HG02973 (cell line): Measurements from ENCODE around the gene AFF4.
"Not testable (repeated sequence)": the region's sequence is repeated elsewhere in the genome, so short reads cannot be mapped to it uniquely, and the experiment has no call there.

Experiments
- ATAC-seq: cut with Tn5 transposase; IDR thresholded peaks from one replicate; pipeline ENCODE4 v1.9.1; 2021; ENCODE audit warnings: moderate library complexity; ENCODE audit not compliant: unreplicated experiment

The AFF4 gene

GRCh38 chr5:132953710-132954109, 9.7 kb downstream of the AFF4 start:
- ATAC-seq = no peak

DNA sequence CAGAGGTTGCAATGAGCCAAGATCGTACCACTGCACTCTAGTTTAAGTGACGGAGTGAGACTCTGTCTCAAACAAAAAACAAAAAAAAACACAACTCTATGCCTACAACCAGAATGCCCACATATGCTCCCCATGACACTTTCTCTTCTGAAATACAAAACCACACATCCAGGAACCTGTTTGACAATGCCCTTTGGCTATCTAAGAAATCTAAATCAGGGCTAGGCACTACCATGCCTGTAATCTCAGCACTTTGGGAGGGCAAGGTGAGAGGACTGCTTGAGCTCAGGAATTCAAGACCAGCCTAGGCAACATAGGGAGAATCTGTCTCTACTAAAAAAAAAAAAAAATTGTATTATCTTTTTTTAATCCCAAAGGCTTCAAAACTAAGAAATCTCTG, 10.6 kb downstream of the AFF4 start:
- no peak for ATAC-seq

GRCh38 chr5:132951897-132952296, 11.5 kb downstream of the AFF4 start:
- ATAC-seq = no peak

DNA sequence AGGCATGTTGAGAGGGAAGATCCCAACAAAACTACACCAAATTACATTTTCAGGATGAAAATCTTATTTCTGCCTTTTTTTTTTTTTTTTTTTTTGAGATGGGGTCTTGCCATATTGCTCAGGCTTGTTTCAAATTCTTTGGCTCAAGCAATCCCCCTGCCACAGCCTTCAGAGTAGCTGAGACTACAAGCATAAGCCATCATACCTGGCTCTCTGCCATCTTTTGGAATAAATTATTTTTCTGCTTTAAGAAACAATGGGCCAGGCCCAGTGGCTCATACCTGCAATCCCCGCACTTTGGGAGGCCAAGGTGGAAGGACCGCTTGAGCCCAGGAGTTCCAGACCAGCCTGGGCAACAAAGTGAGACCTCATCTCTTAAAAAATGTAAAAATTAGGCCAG, 14.3 kb downstream of the AFF4 start:
- no peak for ATAC-seq

- ATAC-seq = no peak
Measured at GRCh38 chr5:132947671-132948070, 15.8 kb downstream of the AFF4 start.

- ATAC-seq = not testable (repeated sequence)
Measured at GRCh38 chr5:132945315-132945714, 18.1 kb downstream of the AFF4 start.

DNA sequence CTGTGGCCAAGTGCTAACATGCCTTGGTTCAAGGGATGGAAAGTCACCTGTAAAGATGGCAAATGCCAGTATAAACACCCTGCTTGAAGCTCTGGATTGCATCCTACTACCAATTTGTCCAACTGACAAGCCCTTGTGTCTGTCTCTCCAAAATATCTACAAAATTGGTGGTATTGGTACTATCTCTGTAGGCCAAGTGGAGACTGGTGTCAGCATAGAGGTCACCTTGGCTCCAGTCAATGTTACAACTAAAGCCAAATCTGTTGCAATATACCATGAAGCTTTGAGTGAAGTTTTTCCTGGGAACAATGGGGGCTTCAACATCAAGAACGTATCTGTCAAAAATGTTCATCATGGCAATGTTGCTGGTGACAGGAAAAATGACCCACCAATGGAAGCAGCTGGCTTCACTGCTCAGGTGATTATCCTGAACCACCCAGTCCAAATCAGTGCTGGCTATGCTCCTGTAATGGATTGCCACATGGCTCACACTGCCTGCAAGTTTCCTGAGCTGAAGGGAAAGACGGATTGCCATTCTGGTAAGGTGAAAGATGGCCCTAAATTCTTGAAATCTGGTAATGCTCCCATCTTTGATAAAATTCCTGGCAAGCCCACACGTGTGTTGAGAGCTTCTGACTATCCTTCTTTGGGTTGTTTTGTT, 19.9 kb downstream of the AFF4 start:
- ATAC-seq = no peak

DNA sequence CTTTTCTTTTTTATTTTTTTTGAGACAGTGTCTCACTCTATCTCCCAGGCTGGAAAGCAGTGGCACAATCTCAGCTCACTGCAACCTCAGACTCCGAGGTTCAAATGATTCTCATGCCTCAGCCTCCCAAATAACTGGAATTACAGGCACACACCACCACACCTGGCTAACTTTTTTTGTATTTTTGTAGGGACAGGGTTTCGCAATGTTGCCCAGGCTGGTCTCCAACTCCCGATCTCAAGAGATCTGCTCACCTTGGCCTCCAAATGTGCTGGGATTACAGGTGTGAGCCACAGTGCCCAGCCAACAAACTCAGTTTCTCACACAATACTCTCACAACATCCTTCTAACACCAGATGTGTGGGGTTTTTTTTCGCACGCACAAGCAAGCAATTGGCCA, 22.1 kb downstream of the AFF4 start:
- no peak for ATAC-seq

DNA sequence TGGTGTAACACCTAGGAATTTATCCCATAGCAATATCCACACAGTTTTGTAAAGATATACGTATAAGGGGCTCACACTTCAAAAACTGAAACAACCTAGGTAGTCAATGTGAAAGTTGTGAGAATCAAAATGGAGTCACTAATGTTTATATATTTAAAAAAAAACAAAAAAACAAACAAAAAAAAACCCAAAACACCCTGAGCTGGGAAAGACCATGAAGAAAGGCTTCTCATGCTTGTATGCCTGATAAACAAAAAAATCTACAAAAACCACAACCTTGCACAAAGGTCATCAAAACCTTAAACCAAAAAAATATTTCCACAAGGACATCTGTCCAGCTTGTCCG, 35.4 kb downstream of the AFF4 start:
- ATAC-seq = no peak

- no peak for ATAC-seq
Measured at GRCh38 chr5:132927355-132928061, 35.9 kb downstream of the AFF4 start.

- no peak for ATAC-seq
Measured at GRCh38 chr5:132926437-132926836, 37.0 kb downstream of the AFF4 start.

DNA sequence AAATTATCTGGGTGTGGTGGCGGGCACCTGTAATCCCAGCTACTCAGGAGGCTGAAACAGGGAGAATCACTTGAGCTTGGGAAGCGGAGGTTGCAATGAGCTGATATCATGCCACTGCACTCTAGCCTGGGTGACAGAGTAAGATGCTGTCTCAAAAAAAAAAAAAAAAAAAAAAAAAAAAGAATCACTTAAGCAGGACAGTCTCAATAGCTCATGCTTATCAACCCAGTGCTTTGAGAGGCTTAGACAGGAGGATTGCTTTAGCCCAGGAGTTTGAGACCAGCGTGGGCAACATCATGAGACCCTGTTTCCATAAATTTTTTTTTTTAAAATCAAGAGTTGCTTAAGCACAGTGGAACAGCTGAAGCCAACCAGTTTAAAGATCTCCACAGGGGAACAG, 47.3 kb downstream of the AFF4 start:
- ATAC-seq = no peak

DNA sequence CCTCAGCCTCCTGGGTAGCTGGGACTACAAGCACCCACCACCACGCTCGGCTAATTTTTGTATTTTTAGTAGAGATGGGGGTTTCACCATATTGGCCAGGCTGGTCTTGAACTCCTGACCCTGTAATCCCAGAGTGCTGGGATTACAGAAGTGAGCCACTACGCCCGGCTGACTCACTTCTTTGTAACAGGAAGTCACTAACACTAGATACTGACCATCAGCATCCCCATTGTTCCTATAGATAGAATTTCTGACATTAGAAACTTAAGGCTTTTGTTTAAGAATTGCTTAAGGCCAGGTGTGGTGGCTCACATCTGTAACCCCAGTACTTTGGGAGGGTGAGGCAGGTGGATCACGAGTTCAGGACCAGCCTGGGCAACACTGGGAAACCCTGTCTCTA, 47.8 kb downstream of the AFF4 start:
- no peak for ATAC-seq

DNA sequence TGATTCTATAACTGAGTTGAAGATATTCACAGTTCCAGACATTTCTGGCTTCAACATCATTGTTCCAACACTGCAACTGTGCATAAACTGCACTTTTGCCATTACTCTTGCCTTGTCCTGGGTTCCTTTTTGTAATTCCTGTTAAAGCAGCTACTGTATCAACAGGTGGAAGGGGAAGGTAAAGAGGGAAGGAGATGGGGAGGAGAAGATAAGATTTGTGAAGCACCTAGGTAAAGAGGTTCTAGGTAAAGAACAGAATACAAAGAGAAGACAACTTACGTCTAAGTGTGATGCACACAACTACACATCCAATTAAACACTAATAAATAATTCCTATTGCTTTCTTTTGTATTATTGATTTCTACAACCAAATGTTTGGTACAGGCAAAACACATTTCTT, 53.7 kb downstream of the AFF4 start:
- ATAC-seq = no peak

GRCh38 chr5:132907161-132907560, 56.3 kb downstream of the AFF4 start:
- ATAC-seq = no peak

GRCh38 chr5:132905938-132906337, 57.5 kb downstream of the AFF4 start:
- no peak for ATAC-seq

DNA sequence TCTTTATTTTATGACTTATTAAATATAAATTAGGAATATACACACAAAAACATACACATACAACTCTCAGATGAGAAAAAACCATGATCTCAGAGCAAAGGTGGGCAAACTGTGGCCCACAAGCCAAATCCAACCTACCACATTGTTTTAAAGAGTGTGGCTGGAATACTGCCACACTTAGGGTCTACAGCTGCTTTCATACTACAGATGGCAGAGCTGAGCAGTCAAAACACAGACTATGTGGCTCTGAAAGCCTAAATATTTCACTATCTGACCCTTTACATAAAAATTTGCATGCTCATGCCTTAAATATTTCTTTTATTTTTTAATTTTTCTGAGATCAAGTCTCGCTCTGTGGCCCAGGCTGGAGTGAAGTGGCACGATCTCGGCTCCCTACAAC, 61.7 kb downstream of the AFF4 start:
- ATAC-seq = no peak

GRCh38 chr5:132901036-132901435, 62.4 kb downstream of the AFF4 start:
- no peak for ATAC-seq

DNA sequence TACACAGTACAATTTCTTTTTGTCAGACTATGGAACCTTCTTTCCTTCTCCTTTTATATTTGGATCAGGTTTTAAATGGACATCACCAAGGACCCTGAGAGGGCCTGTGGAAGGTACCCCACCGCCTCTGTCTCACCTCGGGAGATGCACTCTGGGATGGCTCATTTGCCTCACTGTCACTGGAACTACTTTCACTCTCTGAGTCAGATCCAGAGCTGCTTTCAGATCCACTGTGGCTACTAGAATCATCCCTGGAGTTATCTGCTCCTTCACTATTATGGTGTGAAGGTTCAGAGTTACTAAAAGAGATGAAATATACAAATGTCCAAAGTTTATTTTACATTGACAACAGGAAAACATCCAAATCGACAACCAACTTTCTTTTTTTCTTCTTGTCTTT, 65.3 kb downstream of the AFF4 start:
- ATAC-seq = no peak

GRCh38 chr5:132896685-132897084, 66.7 kb downstream of the AFF4 start:
- no peak for ATAC-seq

DNA sequence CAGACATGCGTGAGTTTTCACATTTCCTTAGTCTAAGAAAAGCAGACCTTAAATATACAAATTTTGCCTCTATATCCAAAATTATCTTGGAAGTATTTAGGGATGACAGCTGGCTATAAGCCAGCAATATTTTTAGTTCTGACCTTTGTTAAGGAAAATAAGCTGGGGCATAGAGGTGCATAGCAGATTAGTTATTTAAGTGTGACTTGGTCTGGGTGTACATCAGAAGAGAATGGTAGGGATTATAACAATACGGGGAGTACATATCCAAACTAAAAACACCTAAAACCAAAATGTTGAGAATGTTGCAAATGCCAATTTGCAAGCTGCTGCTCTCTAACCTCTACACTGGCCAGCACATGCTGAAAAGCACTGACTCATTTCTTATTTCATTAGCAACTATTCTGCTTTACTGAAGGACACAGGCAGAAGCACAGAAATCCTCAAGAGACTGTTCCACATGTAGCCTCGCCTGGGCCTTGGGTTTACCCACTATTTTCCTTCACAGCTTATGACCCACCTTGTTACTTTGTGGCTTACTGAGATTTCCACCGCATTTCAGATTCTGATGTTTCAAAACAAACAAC, 67.6 kb downstream of the AFF4 start:
- no peak for ATAC-seq

DNA sequence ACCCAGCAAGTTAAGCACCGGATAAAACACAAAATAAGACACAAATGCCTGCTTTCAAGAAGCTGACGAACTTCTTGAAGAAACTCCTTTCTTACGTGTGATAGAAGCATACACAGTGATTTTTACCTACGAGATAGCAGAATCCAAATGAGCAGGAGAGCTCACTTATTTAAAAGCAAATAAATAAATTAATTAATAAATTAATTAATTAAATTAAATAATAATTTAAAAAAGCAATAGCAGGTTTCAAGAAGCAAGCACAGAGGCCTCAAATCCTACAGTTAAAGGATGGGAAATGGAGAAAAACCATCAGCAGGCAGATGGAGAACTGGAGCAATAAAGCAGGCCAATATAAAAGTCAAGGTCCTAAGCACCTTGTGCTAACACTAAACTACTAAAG, 72.6 kb downstream of the AFF4 start:
- ATAC-seq = no peak

GRCh38 chr5:132889501-132889900, 73.9 kb downstream of the AFF4 start:
- ATAC-seq = no peak
